ENCODE data around the gene S100Z.
"Not testable (repeated sequence)": the region's sequence is repeated elsewhere in the genome, so short reads cannot be mapped to it uniquely, and the experiment has no call there.

Gene S100Z

DNA sequence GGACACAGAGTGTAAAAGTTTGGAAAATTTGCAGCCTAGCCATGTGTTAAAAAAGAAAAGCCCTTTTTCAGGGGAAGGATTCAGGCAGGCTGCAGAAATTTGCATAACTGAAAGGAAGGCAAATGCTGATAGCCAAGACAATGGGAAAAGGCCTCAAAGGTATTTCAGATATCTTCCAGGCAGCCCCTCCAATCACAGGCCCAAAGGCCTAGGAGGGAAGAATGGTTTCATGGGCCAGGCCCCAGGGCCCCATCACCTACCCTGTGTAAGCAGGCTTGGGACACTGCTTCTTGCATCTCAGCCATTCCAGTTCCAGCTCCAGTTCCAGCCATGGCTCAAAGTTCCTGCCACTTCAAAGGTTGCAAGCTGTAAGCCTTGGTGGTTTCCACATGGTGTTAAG lies 4.8 kb downstream of the S100Z start:
- no peak overlapping the region for H3K27ac Mint-ChIP-seq
- no peaks in the 10 kb centered on the region for H3K9me3 Mint-ChIP-seq
- H3K4me3 Mint-ChIP-seq, result no peak overlapping the region
- TF ChIP-seq CTCF (IDR thresholded peaks at IDR 0.05; ENCODE audit: unreplicated experiment in 3 of 3), result no peak
- no peaks in the 10 kb centered on the region for H3K4me1 Mint-ChIP-seq
- H3K27me3 Mint-ChIP-seq (ENCODE audit: low read depth), result no peaks in the 10 kb centered on the region
- no peaks in the 10 kb centered on the region for H3K36me3 Mint-ChIP-seq (ENCODE audit: low read depth)

- H3K4me1 Mint-ChIP-seq; H3K9me3 Mint-ChIP-seq; H3K27me3 Mint-ChIP-seq (ENCODE audit: low read depth); H3K36me3 Mint-ChIP-seq (ENCODE audit: low read depth); H3K27ac Mint-ChIP-seq; H3K4me3 Mint-ChIP-seq: not testable (repeated sequence)
These were observed 5.7 kb downstream of the S100Z start for GRCh38 chr5:76855501-76855900.

- Mint-ChIP-seq H3K36me3 (ENCODE audit: low read depth) (no peaks in the 10 kb centered on the region), H3K4me3 (no peak overlapping the region), H3K9me3 (no peaks in the 10 kb centered on the region), H3K27me3 (ENCODE audit: low read depth) (no peaks in the 10 kb centered on the region), H3K4me1 (no peaks in the 10 kb centered on the region), H3K27ac (no peak overlapping the region)
- TF ChIP-seq CTCF (IDR thresholded peaks at IDR 0.05; ENCODE audit: unreplicated experiment in 3 of 3), result no peak
These were observed 6.1 kb downstream of the S100Z start for GRCh38 chr5:76855961-76856360.

DNA sequence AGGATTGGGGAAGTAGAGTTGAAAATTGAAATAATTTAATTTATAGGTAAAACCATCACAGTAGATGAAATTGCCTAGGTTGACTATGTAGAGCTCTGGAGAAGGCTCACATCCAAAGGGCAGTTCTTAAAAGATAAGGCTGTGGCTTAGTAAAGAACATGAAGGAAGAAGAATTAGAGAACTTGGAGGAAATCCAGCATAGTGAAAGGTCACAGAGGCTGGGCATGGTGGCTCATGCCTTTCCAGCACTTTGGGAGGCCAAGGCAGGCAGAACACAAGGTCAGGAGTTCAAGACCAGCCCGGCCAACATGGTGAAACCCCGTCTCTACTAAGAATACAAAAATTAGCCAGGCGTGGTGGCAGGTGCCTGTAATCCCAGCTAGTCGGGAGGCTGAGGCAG lies 7.0 kb downstream of the S100Z start:
- not testable (repeated sequence) for H3K9me3 Mint-ChIP-seq; H3K27ac Mint-ChIP-seq; H3K4me1 Mint-ChIP-seq; H3K36me3 Mint-ChIP-seq (ENCODE audit: low read depth); H3K4me3 Mint-ChIP-seq; H3K27me3 Mint-ChIP-seq (ENCODE audit: low read depth)

DNA sequence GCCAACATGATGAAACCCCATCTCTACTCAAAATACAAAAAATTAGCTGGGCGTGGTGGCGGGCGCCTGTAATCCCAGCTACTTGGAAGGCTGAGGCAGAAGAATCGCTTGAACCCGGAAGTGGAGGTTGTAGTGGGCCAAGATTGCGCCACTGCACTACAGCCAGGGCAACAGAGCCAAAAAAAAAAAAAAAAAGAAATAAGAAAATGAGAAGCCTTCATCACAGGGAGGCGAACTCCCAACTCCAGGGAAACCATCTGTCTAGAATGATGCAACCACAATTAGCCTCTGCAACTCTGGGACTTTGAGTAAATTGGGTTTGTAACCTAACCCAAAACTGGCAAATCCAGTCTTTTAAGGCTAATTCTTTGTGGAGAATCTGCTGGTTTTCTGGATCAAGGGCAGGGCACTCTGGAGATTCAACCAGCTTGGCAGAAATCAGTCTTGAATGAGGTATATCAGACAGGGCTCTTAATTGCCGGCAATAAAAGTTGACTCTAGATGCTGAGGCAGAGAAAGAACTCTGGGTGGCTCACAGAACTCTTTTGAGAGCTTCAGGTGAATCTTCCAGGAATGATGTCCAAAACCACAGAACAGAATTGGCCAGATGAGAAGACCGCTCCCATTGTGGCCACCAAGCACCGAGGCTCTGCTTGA lies 9.9 kb downstream of the S100Z start:
- Mint-ChIP-seq H3K36me3 (ENCODE audit: low read depth) (no peaks in the 10 kb centered on the region), H3K27me3 (ENCODE audit: low read depth) (no peaks in the 10 kb centered on the region), H3K27ac (no peak overlapping the region), H3K4me3 (no peak overlapping the region), H3K9me3 (no peaks in the 10 kb centered on the region), H3K4me1 (peaks cover 11% of the 10 kb centered on the region)
- TF ChIP-seq CTCF (IDR thresholded peaks at IDR 0.05; ENCODE audit: unreplicated experiment in 3 of 3), result no peak

DNA sequence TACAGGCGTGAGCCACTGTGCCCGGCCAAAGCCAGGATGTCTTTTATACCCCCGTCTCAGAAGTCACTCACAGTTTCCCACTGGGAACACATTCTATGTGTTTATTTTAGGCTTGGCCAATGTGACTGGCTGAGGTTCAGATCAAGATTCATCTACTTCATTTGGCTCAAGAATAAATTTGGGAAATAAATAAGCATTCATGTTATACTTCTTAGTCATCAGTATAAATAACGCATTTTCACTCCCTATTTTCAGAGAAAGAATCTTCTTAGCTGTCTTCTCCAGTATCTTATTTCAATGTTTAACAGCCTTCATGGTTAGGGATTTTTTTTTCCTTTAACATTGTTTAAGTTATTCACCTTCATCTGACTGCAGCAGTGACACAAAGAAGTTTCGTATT lies 11.8 kb downstream of the S100Z start:
- Mint-ChIP-seq H3K27me3 (ENCODE audit: low read depth) (no peaks in the 10 kb centered on the region), H3K9me3 (no peaks in the 10 kb centered on the region), H3K4me3 (no peak overlapping the region), H3K4me1 (peaks cover 11% of the 10 kb centered on the region), H3K27ac (peak overlapping the region in 2 of 3 experiments; percentile 72 to 76), H3K36me3 (ENCODE audit: low read depth) (no peaks in the 10 kb centered on the region)
- TF ChIP-seq CTCF (IDR thresholded peaks at IDR 0.05; ENCODE audit: unreplicated experiment in 3 of 3), result no peak

DNA sequence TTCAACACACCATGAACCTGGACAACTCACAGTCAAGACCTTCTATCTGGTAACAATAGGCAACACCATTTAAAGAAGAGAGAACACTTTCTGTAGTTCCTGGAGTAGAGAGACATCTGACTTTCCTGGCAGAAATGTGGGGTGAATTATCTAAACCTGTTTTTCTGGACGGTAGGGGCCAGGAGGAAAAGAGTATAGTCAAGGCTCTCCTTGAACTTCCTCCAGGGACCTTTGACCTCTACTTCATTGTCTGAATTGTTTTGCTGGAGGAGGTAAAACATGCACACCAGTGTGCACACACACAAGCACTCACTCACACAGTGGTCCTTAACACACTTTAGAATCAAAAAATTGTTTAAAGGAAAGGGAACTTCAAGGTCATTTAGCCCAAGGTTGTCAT lies 13.2 kb downstream of the S100Z start:
- no peak for TF ChIP-seq CTCF (IDR thresholded peaks at IDR 0.05; ENCODE audit: unreplicated experiment in 3 of 3)
- Mint-ChIP-seq H3K4me1 (peaks cover 14% of the 10 kb centered on the region), H3K36me3 (ENCODE audit: low read depth) (no peaks in the 10 kb centered on the region)

More for the DNA sequence above, 13.2 kb downstream of the S100Z start:
- H3K9me3 Mint-ChIP-seq, result no peaks in the 10 kb centered on the region
- no peak overlapping the region for H3K27ac Mint-ChIP-seq
- H3K4me3 Mint-ChIP-seq, result no peak overlapping the region
- H3K27me3 Mint-ChIP-seq (ENCODE audit: low read depth), result no peaks in the 10 kb centered on the region
